ENCODE measurements around the gene TGM4.

Gene TGM4

DNA sequence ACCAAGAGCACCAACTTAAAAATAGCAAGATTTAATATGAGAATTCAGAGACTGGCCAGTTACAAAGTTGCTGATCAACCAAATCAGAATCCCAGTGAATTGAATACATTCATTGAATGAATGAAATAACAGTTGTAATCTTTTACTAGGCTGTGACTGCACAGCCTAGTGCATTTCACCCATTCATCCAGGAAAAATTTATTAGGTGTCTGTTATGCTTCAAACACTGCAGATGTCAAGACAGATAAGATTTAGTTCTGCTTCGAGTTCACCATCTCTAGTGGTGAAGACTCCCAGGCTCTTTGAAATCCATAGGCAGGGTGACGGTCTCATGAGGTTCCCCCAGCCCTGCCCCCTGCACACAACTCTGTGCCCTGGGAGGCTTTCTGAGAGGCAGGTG, 28.9 kb downstream of the TGM4 start:
- Mint-ChIP-seq H3K9me3 (no peaks in the 10 kb centered on the region), H3K4me1 (peaks cover 42% of the 10 kb centered on the region), H3K27ac (no peak overlapping the region), H3K4me3 (no peak overlapping the region), H3K27me3 (ENCODE audit: low read depth, poor library complexity) (peaks cover 6% of the 10 kb centered on the region), H3K36me3 (ENCODE audit: low read depth) (no peaks in the 10 kb centered on the region)
- DNase-seq, result no peak
- TF ChIP-seq CTCF (IDR thresholded peaks at IDR 0.05), result no peak

GRCh38 chr3:44903751-44904150, 29.3 kb downstream of the TGM4 start:
- TF ChIP-seq CTCF (IDR thresholded peaks at IDR 0.05), result no peak
- DNase-seq, result no peak
- peaks cover 46% of the 10 kb centered on the region for H3K4me1 Mint-ChIP-seq
- H3K9me3 Mint-ChIP-seq, result no peaks in the 10 kb centered on the region
- no peak overlapping the region for H3K27ac Mint-ChIP-seq
- no peaks in the 10 kb centered on the region for H3K36me3 Mint-ChIP-seq (ENCODE audit: low read depth)
- no peak overlapping the region for H3K4me3 Mint-ChIP-seq
- H3K27me3 Mint-ChIP-seq (ENCODE audit: low read depth, poor library complexity), result peaks cover 6% of the 10 kb centered on the region

- DNase-seq, result no peak
- no peak overlapping the region for H3K4me3 Mint-ChIP-seq
- H3K4me1 Mint-ChIP-seq, result peaks cover 44% of the 10 kb centered on the region
- TF ChIP-seq CTCF (IDR thresholded peaks at IDR 0.05), result no peak
- H3K36me3 Mint-ChIP-seq (ENCODE audit: low read depth), result no peaks in the 10 kb centered on the region
- H3K9me3 Mint-ChIP-seq, result no peaks in the 10 kb centered on the region
- peaks cover 10% of the 10 kb centered on the region for H3K27me3 Mint-ChIP-seq (ENCODE audit: low read depth, poor library complexity)
- H3K27ac Mint-ChIP-seq, result no peak overlapping the region
These were observed 31.2 kb downstream of the TGM4 start for GRCh38 chr3:44905446-44906157.

GRCh38 chr3:44906997-44907396, 32.6 kb downstream of the TGM4 start:
- Mint-ChIP-seq H3K4me3 (no peak overlapping the region), H3K4me1 (peaks cover 42% of the 10 kb centered on the region), H3K27ac (no peak overlapping the region), H3K36me3 (ENCODE audit: low read depth) (no peaks in the 10 kb centered on the region), H3K27me3 (ENCODE audit: low read depth, poor library complexity) (peaks cover 10% of the 10 kb centered on the region), H3K9me3 (peaks cover 8% of the 10 kb centered on the region)
- no peak for TF ChIP-seq CTCF (IDR thresholded peaks at IDR 0.05)
- DNase-seq, result no peak

GRCh38 chr3:44907612-44908011, 33.2 kb downstream of the TGM4 start:
- Mint-ChIP-seq H3K27me3 (ENCODE audit: low read depth, poor library complexity) (peaks cover 10% of the 10 kb centered on the region), H3K36me3 (ENCODE audit: low read depth) (no peaks in the 10 kb centered on the region), H3K4me1 (peaks cover 40% of the 10 kb centered on the region)

More at GRCh38 chr3:44907612-44908011, 33.2 kb downstream of the TGM4 start:
- no peak for DNase-seq
- Mint-ChIP-seq H3K4me3 (no peak overlapping the region), H3K27ac (no peak overlapping the region), H3K9me3 (peaks cover 8% of the 10 kb centered on the region)
- TF ChIP-seq CTCF (IDR thresholded peaks at IDR 0.05), result no peak

All from nephron progenitor cell (in vitro differentiated cells).